Measurements from ENCODE around the gene FAM209A. TPM values are rescaled to one million over a fixed set of nuclear protein-coding genes. Genes with fewer than 3 reads are reported as not detected.

The FAM209A gene
- total and polyA plus RNA-seq, 10 of the 15 experiments (the other 5 are each of a cell fraction or from before 2014, with no cell fraction given) = 0.11 to 0.51 (median 0.32) TPM; not detected in 4

- Histone ChIP-seq H4K20me1 (ENCODE audit: control insufficient read depth, insufficient read depth) (no peaks in the 10 kb centered on the region), H3K79me2 (ENCODE audit: control insufficient read depth, insufficient read depth, low read length) (no peaks in the 10 kb centered on the region), H3K9me3 (replicated peaks; ENCODE audit: control insufficient read depth, insufficient read depth, low read length) (no peaks in the 10 kb centered on the region), H3K36me3 (ENCODE audit: control insufficient read depth in 2 of 2, insufficient read depth in 2 of 2, low read length in 1 of 2) (no peaks in the 10 kb centered on the region), H3K9ac (ENCODE audit: control insufficient read depth, insufficient read depth, low read length) (no peak overlapping the region), H3K4me3 (no peak overlapping the region), H3K4me1 (ENCODE audit: control insufficient read depth, insufficient read depth, low read length) (no peaks in the 10 kb centered on the region), H3K27ac (ENCODE audit: control insufficient read depth, insufficient read depth) (no peak overlapping the region), H3K4me2 (ENCODE audit: control insufficient read depth, insufficient read depth) (no peak overlapping the region), H3K27me3 (replicated peaks in 1 of 2; ENCODE audit: control insufficient read depth in 2 of 2, insufficient read depth in 2 of 2, low read length in 1 of 2) (no peaks in the 10 kb centered on the region), H2AFZ (ENCODE audit: control insufficient read depth, low read depth, low read length) (no peak overlapping the region)
- in situ Hi-C loops (cut with MboI) = no loop called here
- BruUV-seq (replicated peaks) = no TSS peak
- no peak for TF ChIP-seq POLR2AphosphoS5 (IDR thresholded peaks at IDR 0.05; ENCODE audit: low read length)
- CTCF ChIA-PET = interaction anchor here (0.6 to 3.7 kb wide), 2 partner anchors 9 to 357 kb away, joined by 3 to 13 read pairs; no protein-coding TSS in a partner anchor
- RAD21 ChIA-PET (ENCODE audit: unreplicated experiment) = interaction anchor here (1.2 kb wide), 1 partner anchor 10 kb away, joined by 3 read pairs; no protein-coding TSS in a partner anchor
- DNase-seq (ENCODE audit: low read depth, low spot score) (no peak), ATAC-seq (no peak), FAIRE-seq (no peak)
- SMC1A ChIA-PET (ENCODE audit: uncharacterized antibody, unreplicated experiment) = no interaction called here
- 23% methylated on average over 6 of the region's 6 CpGs for WGBS (ENCODE audit: insufficient coverage, insufficient replicate concordance, low lambda C conversion rate, missing lambda C conversion rate)
- POLR2A ChIA-PET = no interaction called here
- intact Hi-C loops (cut with micrococcal nuclease; ENCODE audit: unreplicated experiment) = no loop called here
Observed at GRCh38 chr20:56540415-56540814, 15.9 kb downstream of the FAM209A start.

- H3K27ac ChIP-seq (ENCODE audit: control insufficient read depth, insufficient read depth) = no peak overlapping the region
- H3K27me3 ChIP-seq (replicated peaks in 1 of 2; ENCODE audit: control insufficient read depth in 2 of 2, insufficient read depth in 2 of 2, low read length in 1 of 2) = no peaks in the 10 kb centered on the region
- 51% methylated on average over 9 of the region's 9 CpGs for WGBS (ENCODE audit: insufficient coverage, insufficient replicate concordance, low lambda C conversion rate, missing lambda C conversion rate)
- no peak overlapping the region for H3K9ac ChIP-seq (ENCODE audit: control insufficient read depth, insufficient read depth, low read length)
- no peaks in the 10 kb centered on the region for H3K36me3 ChIP-seq (ENCODE audit: control insufficient read depth in 2 of 2, insufficient read depth in 2 of 2, low read length in 1 of 2)
- no peaks in the 10 kb centered on the region for H4K20me1 ChIP-seq (ENCODE audit: control insufficient read depth, insufficient read depth)
- H2AFZ ChIP-seq (ENCODE audit: control insufficient read depth, low read depth, low read length) = no peak overlapping the region
- no peaks in the 10 kb centered on the region for H3K9me3 ChIP-seq (replicated peaks; ENCODE audit: control insufficient read depth, insufficient read depth, low read length)
- intact Hi-C loops (cut with micrococcal nuclease; ENCODE audit: unreplicated experiment) = no loop called here
- no peak overlapping the region for H3K4me2 ChIP-seq (ENCODE audit: control insufficient read depth, insufficient read depth)
- FAIRE-seq = no peak
- ChIA-PET SMC1A (ENCODE audit: uncharacterized antibody, unreplicated experiment) (no interaction called here), RAD21 (ENCODE audit: unreplicated experiment) (no interaction called here), POLR2A (no interaction called here), CTCF (no interaction called here)
- TF ChIP-seq FOXK2 (IDR thresholded peaks at IDR 0.05) = no peak
- no peak for TF ChIP-seq KLF5 (IDR thresholded peaks at IDR 0.05; ENCODE audit: partially characterized antibody)
- TF ChIP-seq MAX (IDR thresholded peaks at IDR 0.05; ENCODE audit: low read depth, low read length) = no peak
- TF ChIP-seq ZSCAN29 (IDR thresholded peaks at IDR 0.05) = no peak
- TF ChIP-seq JUND (IDR thresholded peaks at IDR 0.05; ENCODE audit: low read depth, low read length) = no peak
- TF ChIP-seq NFYB (IDR thresholded peaks at IDR 0.05; ENCODE audit: insufficient read depth, low read depth, low read length) = no peak
- TF ChIP-seq NBN (IDR thresholded peaks at IDR 0.05) = no peak
- no TSS peak for BruUV-seq (replicated peaks)
- in situ Hi-C loops (cut with MboI) = no loop called here
- H3K79me2 ChIP-seq (ENCODE audit: control insufficient read depth, insufficient read depth, low read length) = no peaks in the 10 kb centered on the region
- no peak for ATAC-seq
- no peaks in the 10 kb centered on the region for H3K4me1 ChIP-seq (ENCODE audit: control insufficient read depth, insufficient read depth, low read length)
- no peak overlapping the region for H3K4me3 ChIP-seq
- no peak for DNase-seq (ENCODE audit: low read depth, low spot score)
Observed at GRCh38 chr20:56542489-56543030, 18.0 kb downstream of the FAM209A start.
